ENCODE data around the gene DTNA.

GRCh38 chr18:34723143-34723542, 13.0 kb downstream of the DTNA start:
- TF ChIP-seq CTCF (IDR thresholded peaks at IDR 0.05; ENCODE audit: borderline replicate concordance, extremely low read depth, low read length, poor library complexity, severe bottlenecking) (no peak), EZH2 (IDR thresholded peaks at IDR 0.05; ENCODE audit: borderline replicate concordance, low read depth, low read length, severe bottlenecking) (no peak)

Data from DND-41 (cell line).